ENCODE data around the gene PSG4. TPM values are rescaled to one million over a fixed set of nuclear protein-coding genes. Genes with fewer than 3 reads are reported as not detected.
"Not testable (repeated sequence)": the region's sequence is repeated elsewhere in the genome, so short reads cannot be mapped to it uniquely, and the experiment has no call there.

The PSG4 gene
- polyA plus RNA-seq, 1 donor from 2014 or later: not detected

GRCh38 chr19:43215881-43216280 lies 10.4 kb upstream of the PSG4 start:
- H4K20me1 ChIP-seq (ENCODE audit: insufficient read depth); H3K27ac ChIP-seq (ENCODE audit: low read length); H2AFZ ChIP-seq (ENCODE audit: low read depth, low read length); H3K4me3 ChIP-seq (ENCODE audit: low read length); H3K9ac ChIP-seq (ENCODE audit: low read length); H3K36me3 ChIP-seq (ENCODE audit: insufficient read depth, low read length); H3K27me3 ChIP-seq (ENCODE audit: insufficient read depth, low read depth, low read length); H3K4me2 ChIP-seq (ENCODE audit: low read length); H3K79me2 ChIP-seq (replicated peaks; ENCODE audit: insufficient read depth, low read length); H3F3A ChIP-seq (ENCODE audit: insufficient read depth, low read length, poor library complexity, severe bottlenecking); H3K9me2 ChIP-seq (ENCODE audit: insufficient read depth, low read length); H3K9me3 ChIP-seq (ENCODE audit: low read length): not testable (repeated sequence)

- H3K79me2 ChIP-seq (replicated peaks; ENCODE audit: insufficient read depth, low read length): no peaks in the 10 kb centered on the region
- no peak overlapping the region for H3K4me3 ChIP-seq (ENCODE audit: low read length)
- TF ChIP-seq MXI1 (conservative IDR thresholded peaks at IDR 0.05; ENCODE audit: poor library complexity, severe bottlenecking) (no peak), POLR2AphosphoS5 (IDR thresholded peaks at IDR 0.05) (no peak), REST (IDR thresholded peaks at IDR 0.05; ENCODE audit: borderline replicate concordance) (no peak)
- H3K9me3 ChIP-seq (ENCODE audit: low read length): no peaks in the 10 kb centered on the region
- no peaks in the 10 kb centered on the region for H3K36me3 ChIP-seq (ENCODE audit: insufficient read depth, low read length)
- no peak overlapping the region for H3K9ac ChIP-seq (ENCODE audit: low read length)
- H3K27ac ChIP-seq (ENCODE audit: low read length): no peak overlapping the region
- no peaks in the 10 kb centered on the region for H3K27me3 ChIP-seq (ENCODE audit: insufficient read depth, low read depth, low read length)
- H3K4me2 ChIP-seq (ENCODE audit: low read length): no peak overlapping the region
- no peaks in the 10 kb centered on the region for H3F3A ChIP-seq (ENCODE audit: insufficient read depth, low read length, poor library complexity, severe bottlenecking)
- H2AFZ ChIP-seq (ENCODE audit: low read depth, low read length): no peak overlapping the region
- no peaks in the 10 kb centered on the region for H3K9me2 ChIP-seq (ENCODE audit: insufficient read depth, low read length)
- no peaks in the 10 kb centered on the region for H4K20me1 ChIP-seq (ENCODE audit: insufficient read depth)
These were observed 2.6 kb upstream of the PSG4 start for GRCh38 chr19:43207991-43208390.

- H3K4me2 ChIP-seq (ENCODE audit: low read length); H3K27me3 ChIP-seq (ENCODE audit: insufficient read depth, low read depth, low read length); H3K9me2 ChIP-seq (ENCODE audit: insufficient read depth, low read length); H3F3A ChIP-seq (ENCODE audit: insufficient read depth, low read length, poor library complexity, severe bottlenecking); H3K79me2 ChIP-seq (replicated peaks; ENCODE audit: insufficient read depth, low read length); H3K9ac ChIP-seq (ENCODE audit: low read length); H3K9me3 ChIP-seq (ENCODE audit: low read length); H3K27ac ChIP-seq (ENCODE audit: low read length); H2AFZ ChIP-seq (ENCODE audit: low read depth, low read length); H4K20me1 ChIP-seq (ENCODE audit: insufficient read depth); H3K4me3 ChIP-seq (ENCODE audit: low read length); H3K36me3 ChIP-seq (ENCODE audit: insufficient read depth, low read length): not testable (repeated sequence)
These were observed 1.7 kb upstream of the PSG4 start for GRCh38 chr19:43207174-43207573.

GRCh38 chr19:43203611-43204010 lies 1.8 kb downstream of the PSG4 start:
- not testable (repeated sequence) for H3K4me3 ChIP-seq (ENCODE audit: low read length); H3K36me3 ChIP-seq (ENCODE audit: insufficient read depth, low read length); H3K4me2 ChIP-seq (ENCODE audit: low read length); H4K20me1 ChIP-seq (ENCODE audit: insufficient read depth); H3K9me2 ChIP-seq (ENCODE audit: insufficient read depth, low read length); H3K9ac ChIP-seq (ENCODE audit: low read length); H3K9me3 ChIP-seq (ENCODE audit: low read length); H3F3A ChIP-seq (ENCODE audit: insufficient read depth, low read length, poor library complexity, severe bottlenecking); H3K27me3 ChIP-seq (ENCODE audit: insufficient read depth, low read depth, low read length); H3K27ac ChIP-seq (ENCODE audit: low read length); H3K79me2 ChIP-seq (replicated peaks; ENCODE audit: insufficient read depth, low read length); H2AFZ ChIP-seq (ENCODE audit: low read depth, low read length)

GRCh38 chr19:43201891-43202290 lies 3.5 kb downstream of the PSG4 start:
- not testable (repeated sequence) for H3F3A ChIP-seq (ENCODE audit: insufficient read depth, low read length, poor library complexity, severe bottlenecking); H4K20me1 ChIP-seq (ENCODE audit: insufficient read depth); H3K4me2 ChIP-seq (ENCODE audit: low read length); H3K36me3 ChIP-seq (ENCODE audit: insufficient read depth, low read length); H3K27ac ChIP-seq (ENCODE audit: low read length); H3K9me3 ChIP-seq (ENCODE audit: low read length); H3K4me3 ChIP-seq (ENCODE audit: low read length); H3K9me2 ChIP-seq (ENCODE audit: insufficient read depth, low read length); H3K9ac ChIP-seq (ENCODE audit: low read length); H3K79me2 ChIP-seq (replicated peaks; ENCODE audit: insufficient read depth, low read length); H2AFZ ChIP-seq (ENCODE audit: low read depth, low read length); H3K27me3 ChIP-seq (ENCODE audit: insufficient read depth, low read depth, low read length)

GRCh38 chr19:43201337-43201801 lies 4.1 kb downstream of the PSG4 start:
- H4K20me1 ChIP-seq (ENCODE audit: insufficient read depth); H3K9me2 ChIP-seq (ENCODE audit: insufficient read depth, low read length); H2AFZ ChIP-seq (ENCODE audit: low read depth, low read length); H3K9ac ChIP-seq (ENCODE audit: low read length); H3F3A ChIP-seq (ENCODE audit: insufficient read depth, low read length, poor library complexity, severe bottlenecking); H3K27me3 ChIP-seq (ENCODE audit: insufficient read depth, low read depth, low read length); H3K79me2 ChIP-seq (replicated peaks; ENCODE audit: insufficient read depth, low read length); H3K27ac ChIP-seq (ENCODE audit: low read length); H3K36me3 ChIP-seq (ENCODE audit: insufficient read depth, low read length); H3K4me3 ChIP-seq (ENCODE audit: low read length); H3K4me2 ChIP-seq (ENCODE audit: low read length); H3K9me3 ChIP-seq (ENCODE audit: low read length): not testable (repeated sequence)

GRCh38 chr19:43198686-43199419 lies 6.6 kb downstream of the PSG4 start:
- not testable (repeated sequence) for H3K36me3 ChIP-seq (ENCODE audit: insufficient read depth, low read length); H3K79me2 ChIP-seq (replicated peaks; ENCODE audit: insufficient read depth, low read length); H3K9ac ChIP-seq (ENCODE audit: low read length); H4K20me1 ChIP-seq (ENCODE audit: insufficient read depth); H2AFZ ChIP-seq (ENCODE audit: low read depth, low read length); H3K27me3 ChIP-seq (ENCODE audit: insufficient read depth, low read depth, low read length); H3K9me3 ChIP-seq (ENCODE audit: low read length); H3K4me2 ChIP-seq (ENCODE audit: low read length); H3K9me2 ChIP-seq (ENCODE audit: insufficient read depth, low read length); H3F3A ChIP-seq (ENCODE audit: insufficient read depth, low read length, poor library complexity, severe bottlenecking); H3K27ac ChIP-seq (ENCODE audit: low read length); H3K4me3 ChIP-seq (ENCODE audit: low read length)
